Chondrocyte (in vitro differentiated cells): ENCODE data around the gene TXNRD2. TPM values are rescaled to one million over a fixed set of nuclear protein-coding genes. Genes with fewer than 3 reads are reported as not detected.

Source experiments
- DNase-seq: peaks from one replicate; pipeline ENCODE4 v3.0.0; 2021; ENCODE audit warnings: mixed read lengths, low spot score
- H3K27ac Mint-ChIP-seq: one replicate; pipeline ENCODE4 v1.8.0; 2021; ENCODE audit warnings: mild to moderate bottlenecking, moderate library complexity, mixed read lengths; ENCODE audit not compliant: unreplicated experiment
- H3K27me3 Mint-ChIP-seq: 2 replicates; pipeline ENCODE4 v1.8.0; 2021; ENCODE audit warnings: low read depth, mixed read lengths
- H3K36me3 Mint-ChIP-seq: 2 replicates; pipeline ENCODE4 v1.8.0; 2021; ENCODE audit warnings: low read depth, mixed read lengths
- H3K4me1 Mint-ChIP-seq: 2 replicates; pipeline ENCODE4 v1.8.0; 2021; ENCODE audit warnings: low read depth, mild to moderate bottlenecking, mixed read lengths
- H3K4me3 Mint-ChIP-seq: one replicate; pipeline ENCODE4 v1.8.0; 2021; ENCODE audit warnings: mild to moderate bottlenecking, moderate library complexity, mixed read lengths; ENCODE audit not compliant: unreplicated experiment
- H3K9me3 Mint-ChIP-seq: 2 replicates; pipeline ENCODE4 v1.8.0; 2021; ENCODE audit warnings: low read depth, mixed read lengths
- total RNA-seq: library from RNA; stranded (reverse); gene quantifications from 3 replicates; pipeline ENCODE4 v1.2.1, GENCODE V29; 2021
- TF ChIP-seq, protein P1 (sequence below): fragments of 200-600 bp; sonication (generic); IDR thresholded peaks from 2 replicates; pipeline ENCODE4 v1.5.0; 2021; ENCODE audit warnings: antibody characterized with exemption, mild to moderate bottlenecking, moderate library complexity

Gene TXNRD2
- total RNA-seq, 1 donor from 2014 or later: 14.1 TPM

DNA sequence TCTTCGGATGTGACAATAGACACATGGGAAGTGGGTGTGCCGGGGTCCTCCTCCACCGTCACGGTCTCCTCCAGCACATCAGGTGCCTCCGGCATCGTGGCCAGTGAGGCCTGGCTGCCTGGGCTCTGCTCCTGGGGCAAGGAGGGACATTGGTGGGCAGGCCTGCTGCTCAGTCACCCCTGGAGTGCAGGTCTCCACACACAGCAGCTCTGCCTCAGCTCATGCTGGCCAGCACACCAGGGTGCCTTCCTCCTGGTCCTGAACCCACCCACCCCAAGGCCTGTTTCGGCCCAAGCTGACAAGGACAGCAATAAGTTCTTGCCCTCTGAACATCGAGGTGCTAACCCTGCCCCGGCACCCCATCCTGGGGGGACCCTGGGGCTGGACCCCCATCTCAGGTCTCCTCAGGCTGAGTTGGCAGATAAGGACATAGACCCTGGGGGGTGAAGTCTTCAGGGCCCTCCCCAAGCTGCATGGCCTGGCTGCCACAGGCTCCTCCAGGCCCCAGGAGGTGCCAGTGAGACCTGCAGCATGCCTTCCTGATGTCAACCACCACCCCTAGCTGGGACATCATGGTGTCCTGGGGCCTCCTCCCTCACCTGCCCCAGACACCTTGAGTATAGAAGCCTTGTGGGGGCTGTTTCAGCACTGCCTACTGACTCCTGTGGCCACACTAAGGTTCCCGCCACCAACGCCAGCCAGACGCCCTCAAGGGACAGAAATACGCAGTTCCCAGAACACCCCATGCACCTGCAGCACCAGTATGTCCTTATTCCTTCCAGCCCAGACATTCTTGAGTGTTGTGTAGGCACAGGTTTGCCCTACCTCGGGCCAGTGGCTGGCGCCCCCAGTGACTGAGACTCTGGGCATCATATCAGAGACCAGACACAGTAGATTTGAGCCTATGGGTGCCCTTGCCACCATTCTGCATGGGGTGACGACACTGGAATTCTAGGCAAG is 40.6 kb upstream of the TXNRD2 start:
- H3K4me1 Mint-ChIP-seq: peaks cover 29% of the 10 kb centered on the region
- no peaks in the 10 kb centered on the region for H3K9me3 Mint-ChIP-seq
- H3K27ac Mint-ChIP-seq: no peak overlapping the region
- peaks cover 6% of the 10 kb centered on the region for H3K36me3 Mint-ChIP-seq
- H3K4me3 Mint-ChIP-seq: no peak overlapping the region
- no peaks in the 10 kb centered on the region for H3K27me3 Mint-ChIP-seq
- DNase-seq: peak; percentile 91
- TF ChIP-seq, protein P1, sequence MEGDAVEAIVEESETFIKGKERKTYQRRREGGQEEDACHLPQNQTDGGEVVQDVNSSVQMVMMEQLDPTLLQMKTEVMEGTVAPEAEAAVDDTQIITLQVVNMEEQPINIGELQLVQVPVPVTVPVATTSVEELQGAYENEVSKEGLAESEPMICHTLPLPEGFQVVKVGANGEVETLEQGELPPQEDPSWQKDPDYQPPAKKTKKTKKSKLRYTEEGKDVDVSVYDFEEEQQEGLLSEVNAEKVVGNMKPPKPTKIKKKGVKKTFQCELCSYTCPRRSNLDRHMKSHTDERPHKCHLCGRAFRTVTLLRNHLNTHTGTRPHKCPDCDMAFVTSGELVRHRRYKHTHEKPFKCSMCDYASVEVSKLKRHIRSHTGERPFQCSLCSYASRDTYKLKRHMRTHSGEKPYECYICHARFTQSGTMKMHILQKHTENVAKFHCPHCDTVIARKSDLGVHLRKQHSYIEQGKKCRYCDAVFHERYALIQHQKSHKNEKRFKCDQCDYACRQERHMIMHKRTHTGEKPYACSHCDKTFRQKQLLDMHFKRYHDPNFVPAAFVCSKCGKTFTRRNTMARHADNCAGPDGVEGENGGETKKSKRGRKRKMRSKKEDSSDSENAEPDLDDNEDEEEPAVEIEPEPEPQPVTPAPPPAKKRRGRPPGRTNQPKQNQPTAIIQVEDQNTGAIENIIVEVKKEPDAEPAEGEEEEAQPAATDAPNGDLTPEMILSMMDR: no peak

DNA sequence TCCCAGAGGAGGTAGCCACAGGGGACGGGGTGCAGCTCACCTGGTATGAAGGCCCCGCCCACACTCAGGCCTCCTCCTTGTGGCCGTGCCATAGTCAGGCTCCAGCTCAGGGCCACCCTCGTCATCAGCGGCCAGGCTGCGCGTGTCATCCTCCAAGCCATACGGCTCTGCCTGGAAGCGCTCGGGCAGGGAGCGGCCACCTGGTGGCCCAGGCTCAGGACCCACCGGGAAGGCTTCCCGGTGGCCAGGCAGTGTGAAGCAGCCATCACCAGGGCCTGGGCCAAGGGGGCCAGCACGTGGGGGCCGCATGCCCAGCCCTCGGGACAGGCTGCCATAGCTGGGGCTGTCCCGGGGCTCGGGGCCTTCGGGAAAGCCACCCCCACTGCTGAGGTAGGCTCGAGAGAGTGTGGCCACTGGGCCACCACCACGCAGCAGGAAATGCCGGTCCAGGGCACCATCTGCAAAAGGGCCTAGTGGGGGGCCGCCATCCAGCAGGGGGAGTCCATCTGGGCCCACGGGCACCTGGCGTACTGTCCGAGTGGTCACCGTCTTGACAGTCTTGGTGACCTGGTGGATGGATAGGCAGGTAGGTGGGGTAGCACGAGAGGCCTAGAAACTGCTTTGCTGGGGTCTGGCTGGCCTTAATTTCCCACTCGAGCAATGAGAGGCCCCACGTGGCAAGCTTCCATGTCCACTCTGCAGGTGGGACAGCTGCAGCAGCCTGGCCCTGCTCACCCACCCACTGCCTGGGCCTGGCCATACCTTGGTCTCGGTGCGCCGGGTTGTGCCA is 39.7 kb upstream of the TXNRD2 start:
- H3K4me1 Mint-ChIP-seq: peaks cover 28% of the 10 kb centered on the region
- H3K27ac Mint-ChIP-seq: no peak overlapping the region
- H3K36me3 Mint-ChIP-seq: peaks cover 6% of the 10 kb centered on the region
- H3K27me3 Mint-ChIP-seq: no peaks in the 10 kb centered on the region
- no peaks in the 10 kb centered on the region for H3K9me3 Mint-ChIP-seq
- H3K4me3 Mint-ChIP-seq: no peak overlapping the region
- peak; percentile 92 for DNase-seq
- TF ChIP-seq, protein P1: no peak

DNA sequence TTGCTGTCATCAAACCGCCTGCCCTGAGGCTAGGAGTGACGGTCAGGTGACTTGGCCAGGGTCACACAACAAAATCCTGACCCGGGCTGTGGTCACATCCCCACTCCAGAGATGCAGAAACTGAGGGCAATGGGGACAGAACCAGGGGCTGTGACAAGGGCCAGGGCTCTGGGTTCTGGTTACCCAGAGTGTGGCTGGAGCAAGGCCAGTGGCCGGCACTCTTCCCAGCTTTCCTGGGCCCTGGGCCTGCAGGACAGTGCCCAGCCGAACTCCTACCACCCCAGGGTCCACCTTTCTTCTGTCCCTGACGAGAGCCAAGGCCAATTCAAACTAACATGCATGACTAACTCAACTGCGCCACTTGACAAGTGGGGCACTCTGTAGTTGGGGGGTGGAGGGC is 39.1 kb upstream of the TXNRD2 start:
- peak; percentile 68 for DNase-seq
- Mint-ChIP-seq H3K27ac (no peak overlapping the region), H3K4me3 (no peak overlapping the region), H3K36me3 (peaks cover 6% of the 10 kb centered on the region), H3K9me3 (no peaks in the 10 kb centered on the region), H3K4me1 (peaks cover 24% of the 10 kb centered on the region), H3K27me3 (no peaks in the 10 kb centered on the region)
- TF ChIP-seq, protein P1: no peak

DNA sequence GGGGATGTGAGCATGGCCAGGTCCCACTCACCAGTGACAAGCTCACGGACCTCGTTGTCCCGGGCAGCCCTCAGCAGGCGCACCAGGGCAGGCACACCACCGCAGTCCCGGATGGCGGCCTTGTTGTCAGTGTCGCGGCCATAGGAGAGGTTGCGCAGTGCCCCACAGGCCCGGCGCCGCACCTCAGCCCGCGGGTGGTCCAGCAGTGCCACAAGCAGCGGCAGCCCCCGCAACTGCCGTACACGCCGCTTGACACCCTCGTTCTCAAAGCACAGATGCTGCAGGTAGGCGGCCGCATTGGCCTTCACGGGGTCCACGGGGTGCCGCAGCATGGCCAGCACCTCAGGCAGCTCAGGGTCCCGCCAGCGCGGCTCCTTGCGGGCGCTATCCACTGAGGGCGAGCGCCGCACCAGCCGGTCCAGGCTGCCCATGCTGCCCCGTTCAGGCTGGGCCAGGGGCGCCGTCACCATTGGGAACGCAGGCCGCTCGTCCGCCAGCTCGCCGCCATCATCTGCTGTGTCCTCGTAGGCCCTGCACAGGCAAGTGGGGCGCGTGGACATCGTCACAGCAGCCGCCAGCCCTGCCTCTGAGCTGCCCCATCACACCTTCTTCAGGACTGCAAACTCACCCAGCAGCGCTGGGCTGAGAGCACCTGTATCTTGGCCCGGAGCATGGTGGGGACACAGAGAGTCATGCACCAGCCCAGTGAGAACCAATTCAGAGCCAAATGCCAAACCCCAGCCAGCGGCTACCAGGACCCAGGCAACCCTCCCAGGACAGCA is 38.3 kb upstream of the TXNRD2 start:
- H3K36me3 Mint-ChIP-seq: peaks cover 6% of the 10 kb centered on the region
- H3K9me3 Mint-ChIP-seq: no peaks in the 10 kb centered on the region
- peak; percentile 63 for DNase-seq
- H3K4me3 Mint-ChIP-seq: no peak overlapping the region
- peaks cover 22% of the 10 kb centered on the region for H3K4me1 Mint-ChIP-seq
- TF ChIP-seq, protein P1: no peak
- H3K27ac Mint-ChIP-seq: no peak overlapping the region
- H3K27me3 Mint-ChIP-seq: no peaks in the 10 kb centered on the region
